GM23248 (cell line): ENCODE measurements around the gene TRERF1. TPM values are rescaled to one million over a fixed set of nuclear protein-coding genes. Genes with fewer than 3 reads are reported as not detected.

Experiments
- DNase-seq: peaks from one replicate; pipeline ENCODE4 v3.0.0-alpha.2; 2015
- H2AFZ ChIP-seq: fragments of 200-600 bp; sonication (generic); 2 replicates; pipeline ENCODE4 v1.6.1; 2016; ENCODE audit warnings: antibody characterized with exemption
- H3F3A ChIP-seq: fragments of 200-600 bp; sonication (generic); 2 replicates; pipeline ENCODE4 v1.6.1; 2016; ENCODE audit warnings: mild to moderate bottlenecking, antibody characterized with exemption, mixed run types; ENCODE audit not compliant: insufficient read depth
- H3K27ac ChIP-seq: fragments of 200-600 bp; sonication (generic); 2 replicates; pipeline ENCODE4 v1.5.1; 2016; ENCODE audit warnings: mild to moderate bottlenecking
- H3K27me3 ChIP-seq: fragments of 200-600 bp; sonication (generic); replicated peaks from 2 replicates; pipeline ENCODE4 v1.6.1; 2016; ENCODE audit warnings: mild to moderate bottlenecking; ENCODE audit not compliant: insufficient read depth
- H3K36me3 ChIP-seq: fragments of 200-600 bp; sonication (generic); 2 replicates; pipeline ENCODE4 v1.6.1; 2016; ENCODE audit warnings: low read depth, mild to moderate bottlenecking
- H3K4me1 ChIP-seq: fragments of 200-600 bp; sonication (generic); 2 replicates; pipeline ENCODE4 v1.6.1; 2016; ENCODE audit warnings: mild to moderate bottlenecking; ENCODE audit not compliant: insufficient read depth
- H3K4me2 ChIP-seq: fragments of 200-600 bp; sonication (generic); one replicate; pipeline ENCODE4 v1.6.1; 2016; ENCODE audit warnings: mild to moderate bottlenecking; ENCODE audit not compliant: unreplicated experiment
- H3K4me3 ChIP-seq: fragments of 200-600 bp; sonication (generic); 2 replicates; pipeline ENCODE4 v1.5.1; 2016; ENCODE audit warnings: mild to moderate bottlenecking
- H3K79me2 ChIP-seq: fragments of 200-600 bp; sonication (generic); 2 replicates; pipeline ENCODE4 v1.6.1; 2016; ENCODE audit warnings: mild to moderate bottlenecking; ENCODE audit not compliant: insufficient read depth
- H3K9ac ChIP-seq: fragments of 200-600 bp; sonication (generic); 2 replicates; pipeline ENCODE4 v1.6.1; 2016; ENCODE audit warnings: mild to moderate bottlenecking
- H3K9me2 ChIP-seq: fragments of 200-600 bp; sonication (generic); 2 replicates; pipeline ENCODE4 v1.6.1; 2016; ENCODE audit warnings: mixed run types, mild to moderate bottlenecking, moderate library complexity; ENCODE audit not compliant: insufficient read depth
- H3K9me3 ChIP-seq: fragments of 200-600 bp; sonication (generic); one replicate; pipeline ENCODE4 v1.6.1; 2017; ENCODE audit warnings: low read depth
- H4K20me1 ChIP-seq: fragments of 200-600 bp; sonication (generic); 2 replicates; pipeline ENCODE4 v1.6.0; 2016; ENCODE audit not compliant: insufficient read depth
- EZH2 ChIP-seq: fragments of 200-600 bp; sonication (generic); IDR thresholded peaks from 2 replicates; pipeline ENCODE4 v1.6.1; 2018; ENCODE audit warnings: antibody characterized with exemption, mild to moderate bottlenecking; ENCODE audit not compliant: insufficient read depth, poor library complexity, severe bottlenecking
- EZH2phosphoT487 ChIP-seq: fragments of 200-600 bp; sonication (generic); IDR thresholded peaks from 2 replicates; pipeline ENCODE4 v1.6.1; 2018; ENCODE audit warnings: antibody characterized with exemption, moderate library complexity, mild to moderate bottlenecking, low read depth; ENCODE audit not compliant: insufficient read depth
- WGBS, 2 experiments: methylation state at CpG; one replicate each; pipeline ENCODE4 v1.1.6; 2015 to 2017; ENCODE audit warnings: low lambda C conversion rate in 2 of 2, low coverage in 1 of 2; ENCODE audit errors: missing lambda C conversion rate in 2 of 2; 5-methylcytosine and 5-hydroxymethylcytosine counted together
- in situ Hi-C: fragments of 300-500 bp; cut with MboI; formaldehyde crosslinking; loops from 2 replicates; pipeline ENCODE4 v1.15.0; 2020
- polyA plus RNA-seq: library from polyadenylated mRNA; unstranded; fragments of >200 nt; fragmentation: Nextera tagmentation; extraction: Ambion mirVana; gene quantifications from 2 replicates; pipeline ENCODE4 v1.2.1, GENCODE V29; 2016
- total RNA-seq: library from RNA; depleted of rRNA; stranded (reverse); fragments of >200 nt; shearing (Covaris generic); gene quantifications from 2 replicates; pipeline ENCODE4 v1.2.3, GENCODE V29; 2014

TRERF1 gene
- total and polyA plus RNA-seq, 2 experiments from 2014 or later, result 2.7 to 3.1 TPM

- H3K9ac ChIP-seq, result no peak overlapping the region; the same call in 1 of the 2 replicates
- no peak overlapping the region for H2AFZ ChIP-seq
- H3K27ac ChIP-seq, result peak overlapping the region; percentile 3; the same call in 1 of the 2 replicates
- TF ChIP-seq EZH2phosphoT487 (no peak), EZH2 (no peak)
- no peak overlapping the region for H3K4me3 ChIP-seq
- no peaks in the 10 kb centered on the region for H3K27me3 ChIP-seq
- no peaks in the 10 kb centered on the region for H3K79me2 ChIP-seq
- peak; percentile 71 for DNase-seq
- peak overlapping the region; percentile 17 for H3K4me2 ChIP-seq
- H3K9me2 ChIP-seq, result no peaks in the 10 kb centered on the region
- no peaks in the 10 kb centered on the region for H3K9me3 ChIP-seq
- WGBS, 2 experiments, result 47 to 48% methylated on average over 5 of the region's 5 CpGs
- peaks cover 27% of the 10 kb centered on the region for H3K4me1 ChIP-seq
- no peaks in the 10 kb centered on the region for H4K20me1 ChIP-seq
- peaks cover 18% of the 10 kb centered on the region for H3F3A ChIP-seq
- H3K36me3 ChIP-seq, result no peaks in the 10 kb centered on the region
- in situ Hi-C loops, result loop anchor here (25.0 kb wide), 1 partner anchor 282 kb away; no protein-coding TSS in a partner anchor
Measured at GRCh38 chr6:42255050-42255449, 196.7 kb downstream of the TRERF1 start.

DNA sequence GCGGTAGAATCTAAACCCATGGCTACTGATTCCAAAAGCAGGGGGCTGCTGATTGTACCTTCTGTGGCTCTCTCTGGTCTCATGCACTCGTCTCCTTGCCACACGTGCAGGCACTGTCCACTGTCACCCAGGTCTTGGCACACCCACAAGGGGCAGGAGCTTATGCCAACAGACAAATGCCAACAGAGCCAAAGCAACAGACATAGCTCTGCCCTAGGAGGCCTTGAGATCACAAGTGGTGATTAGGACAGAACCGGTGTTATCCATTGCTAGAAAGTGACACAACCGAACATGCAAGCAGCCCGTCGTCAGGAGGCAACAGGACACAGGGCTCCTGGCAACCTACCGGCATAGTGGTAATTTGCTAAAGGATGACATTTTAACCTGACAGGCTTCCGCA is 197.2 kb downstream of the TRERF1 start:
- H4K20me1 ChIP-seq, result no peaks in the 10 kb centered on the region
- no peaks in the 10 kb centered on the region for H3K27me3 ChIP-seq
- no peaks in the 10 kb centered on the region for H3K9me2 ChIP-seq
- no peak overlapping the region for H3K27ac ChIP-seq
- no peak overlapping the region for H2AFZ ChIP-seq
- no peak for DNase-seq
- TF ChIP-seq EZH2phosphoT487, result no peak
- TF ChIP-seq EZH2, result no peak
- H3K36me3 ChIP-seq, result no peaks in the 10 kb centered on the region
- no peak overlapping the region for H3K4me2 ChIP-seq
- in situ Hi-C loops, result loop anchor here (25.0 kb wide), 1 partner anchor 283 kb away; no protein-coding TSS in a partner anchor
- H3K9ac ChIP-seq, result no peak overlapping the region
- H3K9me3 ChIP-seq, result no peaks in the 10 kb centered on the region
- H3K4me1 ChIP-seq, result peaks cover 27% of the 10 kb centered on the region
- 90 to 93% methylated on average over 9 of the region's 9 CpGs for WGBS, 2 experiments
- H3F3A ChIP-seq, result peaks cover 18% of the 10 kb centered on the region
- no peak overlapping the region for H3K4me3 ChIP-seq
- no peaks in the 10 kb centered on the region for H3K79me2 ChIP-seq

DNA sequence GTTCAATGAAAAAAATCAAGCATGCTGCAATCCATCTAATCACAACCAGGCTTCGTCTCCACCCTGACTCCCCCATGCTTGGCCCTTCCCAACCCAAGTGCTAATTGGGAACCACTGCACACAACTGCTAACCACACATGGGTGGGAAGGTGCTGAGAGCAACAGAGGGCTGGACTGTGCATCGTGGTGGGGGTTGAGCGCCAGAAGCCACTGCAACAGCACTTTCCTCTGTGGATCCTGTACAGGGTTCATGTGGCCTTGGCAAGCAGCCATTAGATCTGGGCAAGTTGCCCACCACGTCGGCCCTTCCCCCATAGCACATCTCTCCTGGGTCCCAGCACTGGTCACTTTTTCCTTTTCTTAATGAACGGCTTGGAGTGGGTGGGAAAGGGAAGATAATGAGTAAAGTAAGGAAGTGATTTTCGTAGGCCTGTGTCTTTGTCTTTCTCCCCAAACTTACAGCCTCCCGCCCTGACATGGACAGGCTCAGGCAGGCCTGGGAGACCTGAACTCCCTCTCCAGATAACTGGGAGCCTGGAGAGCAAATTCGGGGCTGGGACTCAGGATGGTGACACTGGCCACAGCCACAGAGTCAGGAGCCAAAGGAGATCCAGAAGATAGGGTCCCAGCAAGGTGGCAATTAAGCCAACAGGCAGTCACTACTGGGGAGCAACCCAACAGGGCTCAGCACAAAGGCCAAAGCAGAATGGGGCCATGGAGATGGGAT is 199.7 kb downstream of the TRERF1 start:
- H3K4me3 ChIP-seq, result no peak overlapping the region
- peaks cover 18% of the 10 kb centered on the region for H3F3A ChIP-seq
- H3K9me2 ChIP-seq, result no peaks in the 10 kb centered on the region
- peaks cover 27% of the 10 kb centered on the region for H3K4me1 ChIP-seq
- no peak overlapping the region for H2AFZ ChIP-seq
- no peaks in the 10 kb centered on the region for H4K20me1 ChIP-seq
- in situ Hi-C loops, result loop anchor here (25.0 kb wide), 1 partner anchor 285 kb away; no protein-coding TSS in a partner anchor
- 19 to 21% methylated on average over 9 of the region's 9 CpGs for WGBS, 2 experiments
- no peaks in the 10 kb centered on the region for H3K9me3 ChIP-seq
- H3K79me2 ChIP-seq, result no peaks in the 10 kb centered on the region
- H3K36me3 ChIP-seq, result no peaks in the 10 kb centered on the region
- no peak for TF ChIP-seq EZH2phosphoT487
- no peak for TF ChIP-seq EZH2
- H3K27me3 ChIP-seq, result no peaks in the 10 kb centered on the region
- peak overlapping the region; percentile 29 for H3K4me2 ChIP-seq
- peak; percentile 58 for DNase-seq
- H3K27ac ChIP-seq, result peak overlapping the region; percentile 53
- no peak overlapping the region for H3K9ac ChIP-seq

DNA sequence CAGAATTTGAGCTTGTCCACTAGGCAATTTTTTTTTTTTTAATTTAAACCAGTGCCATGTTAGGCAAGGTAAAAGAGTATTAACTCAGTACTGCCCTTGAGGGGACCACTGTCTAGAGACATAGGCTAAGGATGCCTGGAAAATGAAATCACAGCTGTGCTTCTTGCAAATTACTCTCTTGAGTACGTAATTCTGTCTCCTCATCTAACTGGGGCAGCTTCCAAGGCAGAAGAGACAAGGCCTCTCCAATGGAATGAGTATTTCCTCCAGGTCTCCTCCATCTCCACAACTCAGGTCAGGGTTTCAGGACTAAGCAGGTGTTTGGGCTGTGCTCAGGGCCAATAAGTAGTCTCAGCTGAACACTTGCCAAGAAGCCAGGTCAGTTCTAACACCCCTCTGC is 200.2 kb downstream of the TRERF1 start:
- peaks cover 27% of the 10 kb centered on the region for H3K4me1 ChIP-seq
- no peak overlapping the region for H2AFZ ChIP-seq
- H3K36me3 ChIP-seq, result no peaks in the 10 kb centered on the region
- peak; percentile 81 for DNase-seq
- H3F3A ChIP-seq, result peaks cover 18% of the 10 kb centered on the region
- H3K27ac ChIP-seq, result peak overlapping the region; percentile 53
- no peak overlapping the region for H3K4me3 ChIP-seq
- no peaks in the 10 kb centered on the region for H3K9me3 ChIP-seq
- no peak for TF ChIP-seq EZH2phosphoT487
- TF ChIP-seq EZH2, result no peak
- no peaks in the 10 kb centered on the region for H3K9me2 ChIP-seq
- H3K27me3 ChIP-seq, result no peaks in the 10 kb centered on the region
- peak overlapping the region; percentile 29 for H3K4me2 ChIP-seq
- no peak overlapping the region for H3K9ac ChIP-seq
- H4K20me1 ChIP-seq, result no peaks in the 10 kb centered on the region
- no peaks in the 10 kb centered on the region for H3K79me2 ChIP-seq
- in situ Hi-C loops, result loop anchor here (25.0 kb wide), 1 partner anchor 286 kb away; no protein-coding TSS in a partner anchor
- WGBS, 2 experiments, result 44 to 47% methylated on average over 1 of the region's 1 CpG
